NT2/D1 (cell line): ENCODE measurements around the gene PRICKLE2.

Experiments
- YY1 ChIP-seq: IDR thresholded peaks from 2 replicates; pipeline ENCODE4 v1.6.1; 2011; ENCODE audit not compliant: insufficient read length, insufficient read depth
- ZNF274 ChIP-seq: IDR thresholded peaks from 2 replicates; pipeline ENCODE4 v1.6.1; 2011; ENCODE audit warnings: mild to moderate bottlenecking, low read depth, low read length

DNA sequence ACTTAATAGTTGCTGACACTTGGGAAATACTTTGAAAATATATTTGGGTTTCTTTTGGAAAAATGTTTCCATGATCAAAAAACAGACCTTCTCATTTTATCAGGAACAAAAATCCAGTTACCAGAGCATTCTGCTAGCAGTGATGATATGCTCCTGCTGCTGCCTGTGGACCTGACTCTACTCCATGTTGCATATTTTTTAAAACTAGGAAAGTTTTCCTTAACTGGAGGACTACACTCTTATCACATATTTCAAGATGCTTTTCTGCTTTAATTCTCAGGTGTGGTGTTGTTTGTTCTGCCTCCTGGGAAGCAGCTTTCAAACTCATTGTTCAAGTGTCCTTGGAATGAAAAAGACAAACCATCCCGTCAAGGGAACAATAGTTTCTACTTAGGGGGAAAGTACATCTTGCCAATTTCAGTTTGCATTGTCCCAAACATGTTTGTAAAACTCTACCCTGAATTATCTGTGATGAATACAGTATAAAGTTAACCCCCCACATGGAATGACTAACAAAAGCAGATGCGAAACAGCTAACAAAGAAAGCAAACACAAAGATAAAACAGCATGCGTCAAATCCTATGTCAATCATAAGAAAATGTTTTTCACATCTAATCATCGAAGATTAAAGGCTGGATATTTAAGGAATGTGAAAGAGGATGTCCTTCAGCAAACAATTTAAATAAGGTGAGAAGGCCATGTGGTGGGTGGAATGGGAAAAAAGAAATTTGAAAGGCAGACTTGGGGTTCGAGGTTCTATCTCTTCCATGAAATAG lies 161.9 kb downstream of the PRICKLE2 start:
- TF ChIP-seq YY1 (no peak), ZNF274 (no peak)
